Activated CD4-positive, alpha-beta T cell treated with anti-CD3 and anti-CD28 coated beads, Interleukin-2, amount 50 U/mL, for 24 hours (primary cell): ENCODE results near the gene NUBP2.

ENCODE experiments used
- DNase-seq, 2 donors: peaks; one replicate each; pipeline ENCODE4 v3.0.0-alpha.2; 2020; ENCODE audit warnings: low read depth in 1 of 2, low spot score in 1 of 2

The NUBP2 gene

DNA sequence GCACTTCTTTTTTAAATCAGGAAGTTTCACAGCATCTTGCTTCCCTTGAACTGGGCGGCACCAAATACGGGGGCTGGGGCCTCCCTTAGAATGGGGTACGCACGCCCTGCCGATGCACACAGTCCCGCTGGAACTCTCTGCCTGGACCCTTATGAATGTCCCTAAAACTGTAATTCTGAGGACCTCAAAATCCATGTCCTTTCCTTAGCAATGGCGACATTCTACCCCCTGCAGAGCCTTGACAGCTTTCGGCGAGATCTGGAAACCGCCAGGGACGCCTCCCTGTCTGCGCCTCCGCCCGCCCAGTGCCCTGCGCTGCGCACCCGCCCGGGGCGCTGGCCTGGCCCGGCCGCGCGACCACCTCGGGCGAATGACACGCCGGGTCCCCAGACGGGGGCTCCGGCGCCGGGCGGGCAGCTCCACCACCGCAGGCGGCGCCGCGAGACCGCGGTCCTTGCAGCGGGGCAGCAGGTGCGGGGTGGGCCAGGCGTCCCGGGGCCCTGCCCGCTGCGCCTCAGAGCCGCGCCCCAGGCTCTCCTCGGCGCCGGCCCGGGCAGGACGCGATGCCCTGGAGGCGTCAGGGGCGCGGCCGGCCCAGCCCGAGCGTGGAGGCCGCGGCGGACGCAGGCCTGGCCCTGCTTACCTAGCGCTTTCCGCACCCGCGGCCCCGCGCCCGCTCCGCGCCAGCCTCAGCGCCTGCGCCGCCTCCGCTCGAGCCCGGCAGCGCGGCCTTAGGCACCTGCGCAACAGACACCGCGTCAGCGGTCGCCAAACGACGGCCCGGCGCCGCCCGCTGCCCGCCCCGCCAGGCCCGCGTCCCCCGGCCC, 43.3 kb downstream of the NUBP2 start:
- DNase-seq: peak; percentile 10 to 55

- DNase-seq: peak; percentile 82 to 87
Observed at GRCh38 chr16:1826691-1827573, 44.2 kb downstream of the NUBP2 start, which contains the start of the genes FAHD1 and HAGH. FAHD1 (plus strand) TSS chr16:1827206; CDS start chr16:1827239, 33 bp downstream. HAGH (minus strand) TSS chr16:1826825; CDS start chr16:1826787, 38 bp downstream.

DNA sequence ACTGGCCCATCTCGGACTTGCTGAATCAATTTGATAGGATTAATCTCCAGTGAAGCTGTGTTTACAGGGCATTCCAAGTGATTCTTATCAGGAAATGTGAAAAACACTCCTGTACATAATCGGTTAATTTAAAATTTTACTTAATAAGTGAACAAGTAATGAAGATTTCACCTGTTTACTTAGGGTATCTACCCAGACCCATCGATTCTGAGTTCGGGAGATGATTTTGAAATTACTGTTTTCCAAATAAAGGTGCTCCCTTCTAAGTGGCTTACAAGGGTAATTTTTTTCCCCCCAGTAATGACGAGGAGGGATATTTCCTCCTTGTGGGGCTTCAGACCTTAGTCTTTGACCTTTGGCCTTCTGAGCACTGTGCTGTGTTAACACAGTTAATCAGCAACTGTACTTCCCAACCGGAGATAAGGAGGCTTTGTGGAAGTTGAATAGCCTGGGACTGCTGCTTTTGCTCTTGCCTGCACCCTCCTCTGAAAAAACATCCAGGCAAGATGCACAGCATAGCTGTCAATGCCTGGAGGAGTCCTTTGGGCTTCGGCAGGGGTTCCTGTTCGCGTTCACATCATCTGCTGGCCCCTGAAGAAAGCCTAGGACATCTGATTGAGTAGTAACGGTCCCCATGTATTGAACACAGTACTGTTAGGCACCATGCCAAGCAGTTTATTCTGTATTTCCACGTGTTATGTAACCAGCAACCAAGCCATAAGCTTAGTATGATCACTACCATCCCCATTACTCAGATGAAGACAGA, 46.1 kb downstream of the NUBP2 start:
- DNase-seq: no peak

GRCh38 chr16:1830213-1830612, 47.5 kb downstream of the NUBP2 start:
- no peak for DNase-seq

GRCh38 chr16:1831186-1832075, 48.7 kb downstream of the NUBP2 start:
- no peak for DNase-seq

- DNase-seq: no peak
Observed at GRCh38 chr16:1832838-1833454, 50.2 kb downstream of the NUBP2 start.

DNA sequence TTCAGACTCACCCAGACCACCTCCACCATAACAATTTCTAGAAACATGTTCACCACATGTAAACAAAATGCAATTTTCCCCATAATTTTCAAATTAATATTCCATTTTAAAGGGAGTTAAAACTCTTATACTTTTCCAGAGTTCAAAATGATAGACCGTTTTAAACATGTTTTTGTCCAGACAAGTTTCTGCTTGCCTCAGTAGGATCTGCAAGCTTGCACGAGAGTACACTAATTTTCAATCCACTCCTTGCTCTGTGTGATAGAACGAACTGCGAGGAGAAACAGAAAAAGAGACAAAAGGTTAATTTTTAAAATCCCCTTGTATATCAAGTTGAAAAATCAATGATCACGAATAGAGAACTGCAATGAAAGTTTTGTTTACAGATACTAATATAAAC, 51.3 kb downstream of the NUBP2 start:
- DNase-seq: no peak
